VCaP (cell line): ENCODE results near the gene FAM237A.

Experiments used
- H3K27ac ChIP-seq: fragments of 450-650 bp; 2 replicates; pipeline ENCODE4 v1.5.1; 2017
- CTCF ChIP-seq: fragments of 450-650 bp; conservative IDR thresholded peaks from 2 replicates; pipeline ENCODE4 v1.5.1; 2017; ENCODE audit warnings: mild to moderate bottlenecking, moderate library complexity

Gene FAM237A

GRCh38 chr2:206615417-206616089, 26.7 kb upstream of the FAM237A start:
- no peak for TF ChIP-seq CTCF
- no peak overlapping the region for H3K27ac ChIP-seq

- no peak overlapping the region for H3K27ac ChIP-seq
- TF ChIP-seq CTCF: no peak
Measured at GRCh38 chr2:206616151-206616550, 26.1 kb upstream of the FAM237A start.

GRCh38 chr2:206619011-206619410, 23.3 kb upstream of the FAM237A start:
- no peak overlapping the region for H3K27ac ChIP-seq
- TF ChIP-seq CTCF: no peak

- no peak overlapping the region for H3K27ac ChIP-seq
- TF ChIP-seq CTCF: no peak
Measured at GRCh38 chr2:206626108-206626507, 16.2 kb upstream of the FAM237A start.

- TF ChIP-seq CTCF: no peak
- H3K27ac ChIP-seq: no peak overlapping the region
Measured at GRCh38 chr2:206627632-206628031, 14.7 kb upstream of the FAM237A start.

GRCh38 chr2:206631340-206631739, 10.9 kb upstream of the FAM237A start:
- no peak overlapping the region for H3K27ac ChIP-seq
- TF ChIP-seq CTCF: no peak

- no peak overlapping the region for H3K27ac ChIP-seq
- no peak for TF ChIP-seq CTCF
Measured at GRCh38 chr2:206635015-206635414, 7.3 kb upstream of the FAM237A start.
